Skin epidermis (tissue), 12 donors: Measurements from ENCODE around the gene EPN2.
"Not testable (repeated sequence)": the region's sequence is repeated elsewhere in the genome, so short reads cannot be mapped to it uniquely, and the experiment has no call there.

ENCODE experiments used
- H3K27ac ChIP-seq, 21 experiments: fragments of 200-600 bp; sonication (generic) in 11 of 21; one replicate each; pipeline ENCODE4 v1.5.0; 2020; ENCODE audit warnings: mild to moderate bottlenecking in 3 of 21, inconsistent platforms in 2 of 21, moderate library complexity in 2 of 21
- H3K4me3 ChIP-seq, 7 experiments: fragments of 200-600 bp; sonication (generic) in 2 of 7; one replicate each; pipeline ENCODE4 v1.5.0; 2020; ENCODE audit warnings: inconsistent platforms in 2 of 7, mild to moderate bottlenecking in 2 of 7, moderate library complexity in 1 of 7

EPN2 gene

GRCh38 chr17:19237139-19237388 is at the start of gene EPN2:
EPN2 (plus strand) TSS chr17:19237366; CDS start chr17:19283120, 45,754 bp downstream.
- peak within 1 kb of the TSS; percentile 51 to 97 (median 91) for H3K27ac ChIP-seq
- H3K4me3 ChIP-seq = peak within 1 kb of the TSS; percentile 59 to 96 (median 88)

GRCh38 chr17:19187883-19188869 is 49.0 kb upstream of the EPN2 start:
- H3K27ac ChIP-seq = peak overlapping the region in 11 of 21 experiments; percentile 46 to 76 (median 71)
- not testable (repeated sequence) for H3K4me3 ChIP-seq

GRCh38 chr17:19188870-19189708 is 48.1 kb upstream of the EPN2 start:
- H3K27ac ChIP-seq, H3K4me3 ChIP-seq: not testable (repeated sequence)

- not testable (repeated sequence) for H3K4me3 ChIP-seq, H3K27ac ChIP-seq
These were observed 47.3 kb upstream of the EPN2 start for GRCh38 chr17:19189781-19190405.

GRCh38 chr17:19196382-19197204 is 40.6 kb upstream of the EPN2 start:
- H3K4me3 ChIP-seq = peak overlapping the region in 5 of 7 experiments; percentile 21 to 30 (median 26)
- peak overlapping the region in 4 of 21 experiments; percentile 54 to 75 (median 63) for H3K27ac ChIP-seq

- not testable (repeated sequence) for H3K4me3 ChIP-seq
These were observed 34.7 kb upstream of the EPN2 start for GRCh38 chr17:19202448-19202847.

GRCh38 chr17:19203429-19203828 is 33.7 kb upstream of the EPN2 start:
- H3K4me3 ChIP-seq, H3K27ac ChIP-seq: not testable (repeated sequence)

More at GRCh38 chr17:19202448-19202847, 34.7 kb upstream of the EPN2 start:
- not testable (repeated sequence) for H3K27ac ChIP-seq

GRCh38 chr17:19215074-19215860 is 21.9 kb upstream of the EPN2 start:
- not testable (repeated sequence) for H3K4me3 ChIP-seq

GRCh38 chr17:19216148-19216926 is 20.8 kb upstream of the EPN2 start:
- H3K4me3 ChIP-seq = not testable (repeated sequence)

More at GRCh38 chr17:19215074-19215860, 21.9 kb upstream of the EPN2 start:
- H3K27ac ChIP-seq = not testable (repeated sequence)

GRCh38 chr17:19218914-19219313 is 18.3 kb upstream of the EPN2 start:
- not testable (repeated sequence) for H3K27ac ChIP-seq, H3K4me3 ChIP-seq

More at GRCh38 chr17:19216148-19216926, 20.8 kb upstream of the EPN2 start:
- H3K27ac ChIP-seq = not testable (repeated sequence)

- not testable (repeated sequence) for H3K27ac ChIP-seq, H3K4me3 ChIP-seq
These were observed 17.8 kb upstream of the EPN2 start for GRCh38 chr17:19219384-19219783.

- not testable (repeated sequence) for H3K27ac ChIP-seq, H3K4me3 ChIP-seq
These were observed 17.0 kb upstream of the EPN2 start for GRCh38 chr17:19220195-19220594.

- not testable (repeated sequence) for H3K27ac ChIP-seq, H3K4me3 ChIP-seq
These were observed 10.3 kb upstream of the EPN2 start for GRCh38 chr17:19226610-19227588.

GRCh38 chr17:19234676-19235075 is 2.5 kb upstream of the EPN2 start:
- not testable (repeated sequence) for H3K27ac ChIP-seq, H3K4me3 ChIP-seq

GRCh38 chr17:19236351-19237138 is 621 bp upstream of the EPN2 start:
- H3K4me3 ChIP-seq = peak overlapping the region in 3 of 7 experiments; percentile 59 to 96 (median 78)

More at GRCh38 chr17:19236351-19237138, 621 bp upstream of the EPN2 start:
- peak overlapping the region in 1 of 21 experiments; percentile 84 for H3K27ac ChIP-seq
